Stimulated activated CD8-positive, alpha-beta memory T cell treated with anti-CD3 and anti-CD28 coated beads, Interleukin-15, amount 100 ng/mL, for 1 hour (primary cell): ENCODE results near the gene LGALS3BP.
"Not testable (repeated sequence)": the region's sequence is repeated elsewhere in the genome, so short reads cannot be mapped to it uniquely, and the experiment has no call there.

Source experiments
- DNase-seq: peaks from one replicate; pipeline ENCODE4 v3.0.0-alpha.2; 2020; ENCODE audit warnings: low read depth

The LGALS3BP gene

GRCh38 chr17:78979780-78980623, at the start of gene LGALS3BP:
Gene LGALS3BP (minus strand): TSS chr17:78979923. CDS start chr17:78977191, 2,732 bp downstream.
- DNase-seq = no peak

GRCh38 chr17:79028496-79029326, 49.0 kb upstream of the LGALS3BP start:
- DNase-seq = no peak

GRCh38 chr17:79027925-79028491, 48.3 kb upstream of the LGALS3BP start:
- no peak for DNase-seq

- no peak for DNase-seq
These were observed 47.7 kb upstream of the LGALS3BP start for GRCh38 chr17:79027274-79027924.

- DNase-seq = no peak
These were observed 46.9 kb upstream of the LGALS3BP start for GRCh38 chr17:79026376-79027273.

GRCh38 chr17:79024901-79025737, 45.4 kb upstream of the LGALS3BP start:
- DNase-seq = no peak

GRCh38 chr17:79023886-79024771, 44.4 kb upstream of the LGALS3BP start, which contains the start of gene C1QTNF1:
Gene C1QTNF1 (plus strand): TSS chr17:79024169. CDS start chr17:79043969, 19,800 bp downstream.
- DNase-seq = no peak

- DNase-seq = no peak
These were observed 43.5 kb upstream of the LGALS3BP start for GRCh38 chr17:79023180-79023705.

- no peak for DNase-seq
These were observed 42.8 kb upstream of the LGALS3BP start for GRCh38 chr17:79022507-79022991.

GRCh38 chr17:79021929-79022328, 42.2 kb upstream of the LGALS3BP start:
- not testable (repeated sequence) for DNase-seq

- no peak for DNase-seq
These were observed 41.0 kb upstream of the LGALS3BP start for GRCh38 chr17:79020631-79021301.

- DNase-seq = no peak
These were observed 40.2 kb upstream of the LGALS3BP start for GRCh38 chr17:79019632-79020584.

- no peak for DNase-seq
These were observed 39.5 kb upstream of the LGALS3BP start for GRCh38 chr17:79019261-79019631.

- DNase-seq = no peak
These were observed 38.6 kb upstream of the LGALS3BP start for GRCh38 chr17:79018370-79018695.

GRCh38 chr17:79017546-79018369, 38.0 kb upstream of the LGALS3BP start:
- DNase-seq = no peak

GRCh38 chr17:79014158-79014758, 34.5 kb upstream of the LGALS3BP start:
- no peak for DNase-seq
